CD1c-positive myeloid dendritic cell (primary cell): ENCODE measurements around the gene BCO1.
A peak's percentile ranks its signal among the peaks of the same experiment; 100 is the strongest.

Experiments
- DNase-seq: peaks from one replicate; pipeline ENCODE4 v3.0.0-alpha.2; 2016; ENCODE audit errors: extremely low spot score

The BCO1 gene

GRCh38 chr16:81232740-81233367 is 5.6 kb upstream of the BCO1 start:
- DNase-seq: no peak

- no peak for DNase-seq
Observed at GRCh38 chr16:81237282-81237681, 1.2 kb upstream of the BCO1 start.

- DNase-seq: no peak
Observed at GRCh38 chr16:81237942-81238295, 570 bp upstream of the BCO1 start.

- no peak for DNase-seq
Observed at GRCh38 chr16:81239367-81240121, 1.1 kb downstream of the BCO1 start.

GRCh38 chr16:81241706-81242105 is 3.2 kb downstream of the BCO1 start:
- DNase-seq: no peak

DNA sequence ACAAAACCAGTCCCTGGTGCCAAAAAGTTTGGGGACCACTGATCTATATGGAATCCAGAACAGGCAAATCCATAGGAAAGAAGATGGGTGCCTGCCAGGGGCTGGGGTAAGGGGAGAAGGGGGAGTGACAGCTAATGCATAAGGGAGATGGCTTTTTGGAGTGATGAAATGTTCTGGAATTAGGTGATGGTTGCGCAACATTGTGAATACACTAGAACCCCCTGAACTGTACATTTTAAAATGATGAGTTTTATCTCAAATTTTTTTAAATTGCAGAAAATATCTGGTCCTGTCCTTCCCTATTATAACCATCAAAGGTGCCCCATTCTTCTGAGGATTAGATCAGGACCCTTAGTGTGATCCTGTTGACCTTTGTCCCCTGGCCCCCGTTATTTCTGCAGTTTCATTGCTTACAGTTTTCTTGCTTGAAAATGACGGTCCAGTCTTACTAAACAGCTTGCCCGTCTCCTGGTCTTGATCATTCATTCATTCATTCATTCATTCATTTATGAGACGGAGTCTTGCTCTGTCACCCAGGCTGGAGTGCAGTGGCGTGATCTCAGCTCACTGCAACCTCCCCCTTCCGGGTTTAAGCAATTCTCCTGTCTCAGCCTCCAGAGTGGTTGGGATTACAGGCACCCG is 4.6 kb downstream of the BCO1 start:
- DNase-seq: no peak

GRCh38 chr16:81243942-81244341 is 5.5 kb downstream of the BCO1 start:
- no peak for DNase-seq

DNA sequence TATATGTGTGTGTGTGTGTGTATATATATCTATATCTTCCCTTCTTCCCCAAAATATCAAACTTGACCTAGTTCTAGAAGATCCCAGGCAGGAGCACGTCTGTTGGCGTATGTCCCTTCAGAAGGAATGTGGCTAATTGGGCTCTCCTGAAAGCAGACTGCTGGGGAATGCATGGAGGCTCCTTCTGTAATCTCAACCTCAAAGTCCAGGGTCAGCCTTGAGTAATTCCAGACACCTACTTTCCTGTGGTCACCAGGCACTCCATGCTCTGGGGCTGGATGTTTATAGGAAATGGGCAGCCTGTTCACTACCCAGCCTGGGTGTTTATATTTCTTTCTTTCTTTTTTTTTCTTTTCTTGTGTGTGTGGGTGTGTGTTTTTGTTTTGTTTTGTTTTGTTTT is 13.4 kb downstream of the BCO1 start:
- DNase-seq: no peak

GRCh38 chr16:81253141-81253540 is 14.7 kb downstream of the BCO1 start:
- no peak for DNase-seq

DNA sequence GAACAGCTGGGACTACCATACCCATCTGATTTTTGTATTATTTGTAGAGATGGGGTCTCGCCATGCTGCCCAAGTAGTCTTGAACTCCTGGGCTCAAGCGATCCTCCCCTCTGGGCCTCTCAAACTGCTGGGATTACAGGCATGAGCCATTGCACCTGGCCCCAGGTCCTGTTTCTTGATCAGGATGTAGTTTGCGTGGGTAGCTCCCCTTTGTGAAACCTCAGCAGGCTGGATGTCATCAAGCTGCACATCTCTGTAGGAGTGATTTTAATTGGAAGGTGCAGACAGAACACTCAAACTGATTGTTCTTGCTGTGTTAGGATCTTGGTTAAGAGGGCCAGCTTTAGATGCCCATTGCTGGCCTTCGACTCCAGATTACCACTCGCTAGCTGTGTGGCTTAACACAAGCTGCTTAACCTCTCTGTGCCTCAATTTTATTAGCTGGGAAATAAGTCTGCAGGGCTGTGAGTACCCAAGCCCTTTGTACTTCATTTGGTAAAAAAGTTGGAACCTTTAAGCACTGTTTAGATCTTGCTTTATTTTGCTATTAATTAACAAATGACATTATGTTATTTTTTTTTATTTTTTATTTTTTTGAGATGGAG is 16.5 kb downstream of the BCO1 start:
- DNase-seq: no peak

DNA sequence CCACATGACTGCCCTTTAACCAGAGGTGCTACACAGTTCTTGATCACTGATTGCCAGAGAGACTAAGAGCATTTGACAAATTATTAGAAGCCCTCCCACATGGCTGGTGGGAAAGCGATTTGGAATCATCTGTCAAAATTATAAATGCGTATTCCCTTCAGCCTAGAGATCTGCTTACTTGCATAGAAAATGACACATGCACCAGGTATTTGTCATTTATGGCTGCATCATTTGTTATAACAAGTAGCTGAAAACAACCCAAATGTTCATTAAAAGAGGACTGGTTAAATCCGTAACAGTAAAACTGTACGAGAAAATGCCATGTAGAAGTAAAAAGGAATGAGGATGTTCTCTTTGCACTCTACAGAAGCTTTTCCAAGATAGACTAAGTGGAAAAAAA is 21.4 kb downstream of the BCO1 start:
- DNase-seq: no peak

DNA sequence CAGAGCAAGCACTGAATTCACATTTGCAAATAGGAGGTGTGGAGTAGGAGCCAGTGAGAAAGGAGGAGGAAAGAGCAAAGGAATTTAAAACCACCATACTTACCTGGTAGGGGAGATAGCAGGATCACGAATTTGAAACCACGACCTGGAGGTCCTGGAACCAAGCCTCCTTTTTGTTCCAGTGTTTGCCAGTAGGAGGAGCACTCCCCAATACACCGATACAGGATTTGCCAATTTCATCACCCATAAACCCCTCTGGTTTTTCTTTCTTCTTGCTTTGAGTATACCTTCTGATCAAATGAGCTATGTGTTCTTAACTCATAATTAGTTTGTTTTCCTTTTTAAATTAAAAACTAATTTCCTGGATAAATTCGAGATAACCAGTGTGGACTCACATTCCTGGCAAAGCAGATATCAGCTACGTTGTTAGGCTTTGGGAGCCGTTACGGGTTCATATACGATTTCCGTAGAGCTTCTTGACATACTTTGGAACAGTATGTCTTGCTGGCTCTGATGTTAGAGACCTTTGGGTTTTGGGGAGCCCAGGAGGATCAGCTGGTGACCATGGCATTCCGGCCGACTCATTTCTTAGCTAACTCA is 22.7 kb downstream of the BCO1 start:
- DNase-seq: peak; percentile 12

DNA sequence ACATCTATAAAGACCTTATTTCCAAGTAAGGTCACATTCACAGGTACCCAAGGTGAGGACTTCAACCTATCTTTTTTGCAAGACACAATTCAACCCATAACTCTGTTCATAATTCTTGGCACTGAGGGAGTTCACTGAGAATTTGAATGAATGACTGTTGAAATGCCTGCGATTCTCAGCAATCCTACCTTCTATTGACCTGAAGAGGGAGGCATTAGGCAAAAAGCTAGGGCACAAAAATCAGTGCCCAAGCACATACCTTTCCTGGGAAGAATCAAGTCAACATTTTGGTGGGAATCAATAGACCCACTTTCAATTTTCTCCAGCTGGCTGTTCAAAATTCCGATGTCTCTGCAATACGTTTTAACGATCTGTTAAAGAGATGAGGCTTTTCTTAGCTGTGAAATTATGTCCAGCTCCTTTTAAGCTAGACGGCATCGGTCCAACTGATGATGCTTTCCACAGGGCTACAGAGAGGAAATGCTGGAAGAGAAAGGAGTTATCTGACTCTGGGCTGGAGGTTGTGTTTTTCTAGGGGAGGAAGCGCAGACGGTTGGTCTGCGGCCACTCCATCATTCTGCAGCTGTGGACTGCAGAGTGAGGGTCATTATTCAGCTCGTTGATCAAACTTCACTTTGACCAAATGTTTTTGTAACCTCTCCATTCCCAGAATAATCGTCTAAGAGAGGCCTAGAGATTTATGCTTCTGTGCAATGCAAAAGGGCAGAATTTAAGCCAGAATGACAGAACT is 25.2 kb downstream of the BCO1 start:
- DNase-seq: no peak

GRCh38 chr16:81264386-81264785 is 25.9 kb downstream of the BCO1 start:
- no peak for DNase-seq

DNA sequence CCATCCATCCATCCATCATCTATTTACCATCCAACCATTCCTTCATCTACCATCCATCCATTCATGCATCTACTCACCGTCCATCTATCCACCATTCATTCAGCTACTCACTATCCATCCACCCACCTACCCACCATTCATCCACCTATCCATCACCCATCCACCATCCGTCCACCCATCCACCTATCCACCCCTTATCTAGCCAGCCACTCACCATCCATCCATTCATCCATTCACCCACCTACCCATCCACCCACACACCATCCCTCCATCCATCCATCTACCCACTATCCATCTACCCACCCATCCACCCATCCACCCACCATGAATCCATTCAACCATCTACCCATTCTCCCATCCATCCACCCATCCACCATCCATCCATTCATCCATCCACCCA is 26.6 kb downstream of the BCO1 start:
- DNase-seq: no peak

DNA sequence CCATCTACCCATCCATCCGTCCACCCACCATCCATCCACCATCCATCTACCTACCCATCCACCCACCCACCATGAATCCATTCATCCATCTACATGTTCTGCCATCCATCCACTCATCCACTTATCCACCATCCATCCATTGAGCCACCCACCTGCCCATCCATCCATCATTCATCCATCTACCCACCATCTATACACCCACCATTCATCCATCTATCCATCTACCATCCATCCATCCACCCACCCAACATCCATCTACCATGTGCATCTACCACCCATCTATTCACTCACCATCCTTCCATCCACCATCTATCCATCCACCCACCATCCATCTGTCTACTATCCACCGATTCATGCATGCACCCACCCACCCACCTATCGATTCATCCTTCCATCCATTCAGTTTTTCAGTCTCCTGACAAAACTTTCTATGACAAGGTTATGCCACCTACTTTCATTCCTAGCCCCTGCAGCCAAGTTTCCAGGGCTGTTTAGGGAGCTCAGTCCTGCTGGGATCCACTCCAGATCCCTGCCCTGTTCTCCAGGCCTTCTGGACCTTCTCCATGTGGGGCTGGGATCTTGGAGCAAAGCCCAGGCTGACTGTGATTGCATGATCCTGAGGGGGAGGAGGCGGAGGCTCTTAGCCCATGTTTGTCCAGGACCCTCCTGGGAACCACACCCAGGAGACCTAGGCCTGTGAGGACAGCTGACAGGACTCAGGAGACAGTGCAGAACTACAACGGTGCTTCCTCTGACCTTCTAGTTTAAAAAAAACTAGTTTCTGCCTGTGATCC is 27.4 kb downstream of the BCO1 start:
- DNase-seq: no peak

DNA sequence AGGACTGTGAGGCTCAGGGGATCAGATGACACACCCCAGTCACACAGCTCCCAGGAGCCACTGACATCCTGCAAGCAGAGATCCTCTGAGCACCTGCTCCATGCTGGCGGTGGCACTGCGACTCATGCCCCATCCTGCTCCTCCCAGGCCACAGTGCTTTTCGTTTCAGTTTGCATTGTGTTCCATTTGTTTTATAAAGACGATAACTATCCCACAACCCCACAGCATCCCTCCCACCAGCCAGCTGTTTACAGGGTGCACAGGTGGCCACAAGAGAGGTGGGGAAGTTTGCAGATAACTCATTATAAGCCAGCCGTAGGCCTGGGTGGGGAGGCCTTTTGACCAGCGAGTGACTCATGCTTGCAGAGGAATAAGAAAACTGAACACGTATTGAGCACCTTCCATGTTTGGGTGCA is 28.2 kb downstream of the BCO1 start:
- DNase-seq: no peak

DNA sequence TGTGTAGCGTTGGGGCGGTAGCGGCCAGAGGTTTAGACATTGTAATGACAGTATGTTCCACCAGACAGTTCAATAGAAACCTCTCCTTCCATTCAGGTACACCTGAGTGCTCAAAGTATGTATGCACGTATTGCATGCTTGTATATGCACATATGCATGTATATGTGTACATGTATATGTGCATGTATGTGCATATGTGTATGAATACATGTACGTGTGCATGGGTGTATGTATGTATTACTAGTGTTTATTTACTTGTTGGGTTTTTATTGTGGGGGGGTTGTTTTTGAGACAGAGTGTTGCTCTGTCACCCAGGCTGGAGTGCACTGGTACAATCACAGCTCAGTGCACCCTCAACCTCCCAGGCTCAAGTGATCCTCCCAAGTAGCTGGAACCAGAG is 30.0 kb downstream of the BCO1 start:
- DNase-seq: no peak

DNA sequence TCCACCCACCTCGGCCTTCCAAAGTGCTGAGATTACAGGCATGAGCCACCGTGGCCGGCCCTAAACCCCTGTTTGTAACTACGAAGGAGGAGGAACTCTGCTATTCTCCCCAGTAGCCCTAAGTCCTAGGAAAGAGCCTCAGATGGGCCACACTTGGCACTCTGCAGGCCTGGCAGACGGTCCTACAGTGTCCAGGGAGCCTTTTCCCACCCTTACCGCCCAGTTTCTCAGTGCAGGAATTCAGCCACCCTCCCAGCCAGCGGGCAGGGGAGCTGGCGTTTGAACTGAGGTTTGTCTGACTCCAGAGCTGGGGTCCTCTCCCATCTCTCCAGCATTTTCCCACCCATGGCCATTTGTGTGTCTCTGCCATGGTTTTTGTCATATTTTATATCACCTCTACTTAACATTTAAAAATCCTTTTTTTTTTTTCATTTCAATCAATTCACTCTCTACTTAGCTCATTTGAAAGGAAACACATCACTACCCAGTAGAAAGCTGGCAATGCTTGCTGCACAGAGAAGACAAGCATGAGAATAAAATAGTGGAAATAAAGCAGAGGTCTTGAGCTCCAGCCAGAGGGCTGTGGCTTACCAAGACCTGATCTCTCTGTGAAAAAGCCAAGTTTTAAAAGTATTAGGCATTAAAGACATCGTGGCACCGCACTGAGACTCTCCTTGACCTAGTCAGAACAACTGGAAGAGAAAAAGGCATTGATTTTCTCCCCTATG is 34.9 kb downstream of the BCO1 start:
- no peak for DNase-seq

DNA sequence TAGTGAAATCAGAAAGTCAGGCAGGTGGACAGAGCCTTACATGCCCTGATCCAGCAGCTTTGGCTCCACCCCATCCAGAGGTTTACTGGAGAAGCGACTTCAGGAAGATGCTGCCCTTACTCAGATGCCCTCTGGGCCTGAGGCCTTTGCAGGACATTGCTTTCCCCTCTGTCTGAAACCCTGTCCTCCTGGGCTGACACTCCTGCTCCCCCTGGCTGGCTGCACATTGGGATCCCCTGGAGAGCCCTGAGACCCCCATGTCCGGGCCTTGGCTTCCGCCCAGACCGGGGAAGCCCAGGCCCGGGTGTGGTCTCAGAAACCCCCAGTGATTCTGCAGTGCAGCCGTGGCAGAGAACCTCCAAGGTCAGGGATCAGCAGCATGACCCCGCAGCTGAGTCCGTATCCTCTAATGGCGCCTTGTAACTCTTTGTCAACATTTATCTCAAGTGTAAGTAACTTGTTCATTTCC is 36.6 kb downstream of the BCO1 start:
- DNase-seq: no peak
